OCI-LY3 (cell line): Measurements from ENCODE around the gene NLGN1.

ENCODE experiments used
- CTCF ChIP-seq: fragments of 200-600, 300-600 bp; sonication (generic); IDR thresholded peaks from 2 replicates; pipeline ENCODE4 v1.5.1; 2014; ENCODE audit warnings: antibody characterized with exemption, low read length, low read depth
- EZH2phosphoT487 ChIP-seq: fragments of 200-600 bp; shearing (Covaris generic); IDR thresholded peaks from 2 replicates; pipeline ENCODE4 v1.6.1; 2018; ENCODE audit warnings: antibody characterized with exemption, mixed run types, low read depth

GRCh38 chr3:173793963-173794362 is 396.4 kb downstream of the NLGN1 start:
- TF ChIP-seq CTCF (no peak), EZH2phosphoT487 (no peak)
